K562 (cell line): ENCODE data around the gene DHDH. TPM values are rescaled to one million over a fixed set of nuclear protein-coding genes. Genes with fewer than 3 reads are reported as not detected.

Experiments used
- E2F1 ChIP-seq: sonication (generic); formaldehyde crosslinking; IDR thresholded peaks from 2 replicates; pipeline ENCODE4 v1.8.1; 2023; ENCODE audit warnings: mild to moderate bottlenecking, missing genetic modification reagents, moderate library complexity
- HDAC1 ChIP-seq, 2 experiments: fragments of 450-650 bp; IDR thresholded peaks; 2 replicates each; pipeline ENCODE4 v1.6.1; 2016 to 2017; ENCODE audit warnings: inconsistent platforms in 1 of 2, mild to moderate bottlenecking in 1 of 2, moderate library complexity in 1 of 2
- PTBP1 ChIP-seq: fragments of 200-400 bp; formaldehyde crosslinking; IDR thresholded peaks from 2 replicates; pipeline ENCODE4 v1.6.1; 2017; ENCODE audit warnings: low read depth, low read length
- RAD51 ChIP-seq: fragments of 450-650 bp; IDR thresholded peaks from 2 replicates; pipeline ENCODE4 v1.7.1; 2016; ENCODE audit warnings: low read depth, mild to moderate bottlenecking, borderline replicate concordance
- RBBP5 ChIP-seq: fragments of 200-600 bp; sonication (generic); IDR thresholded peaks from 2 replicates; pipeline ENCODE4 v1.6.1; 2012; ENCODE audit warnings: borderline replicate concordance, mild to moderate bottlenecking, low read length, control low read depth, inconsistent platforms; ENCODE audit not compliant: insufficient read depth, poor library complexity, severe bottlenecking
- RBM22 ChIP-seq: fragments of 200-400 bp; formaldehyde crosslinking; IDR thresholded peaks from 2 replicates; pipeline ENCODE4 v1.6.1; 2018; ENCODE audit warnings: low read length, low read depth; ENCODE audit not compliant: poor library complexity, severe bottlenecking
- RERE ChIP-seq: sonication (generic); formaldehyde crosslinking; IDR thresholded peaks from 2 replicates; pipeline ENCODE4 v1.8.0; 2023; ENCODE audit warnings: missing genetic modification reagents, mild to moderate bottlenecking, borderline replicate concordance
- SP1 ChIP-seq: sonication (generic); formaldehyde crosslinking; IDR thresholded peaks from 2 replicates; pipeline ENCODE4 v1.8.1; 2022; ENCODE audit warnings: mild to moderate bottlenecking, missing genetic modification reagents
- XRCC5 ChIP-seq: fragments of 200-400 bp; formaldehyde crosslinking; IDR thresholded peaks from 2 replicates; pipeline ENCODE4 v1.6.1; 2017; ENCODE audit warnings: low read depth, mild to moderate bottlenecking, low read length
- ZBTB1 ChIP-seq: sonication (generic); formaldehyde crosslinking; IDR thresholded peaks from 2 replicates; pipeline ENCODE4 v1.8.1; 2023; ENCODE audit warnings: missing genetic modification reagents, low read depth, mild to moderate bottlenecking, borderline replicate concordance
- ZFP1 ChIP-seq: fragments of 450-650 bp; formaldehyde crosslinking; IDR thresholded peaks from 2 replicates; pipeline ENCODE4 v1.4.0; 2020; ENCODE audit warnings: mild to moderate bottlenecking, mixed read lengths
- ZFP36 ChIP-seq: fragments of 150-350 bp; IDR thresholded peaks from 2 replicates; pipeline ENCODE4 v1.6.1; 2018; ENCODE audit warnings: low read length, low read depth; ENCODE audit not compliant: partially characterized antibody
- ZNF778 ChIP-seq: fragments of 450-650 bp; formaldehyde crosslinking; IDR thresholded peaks from 2 replicates; pipeline ENCODE4 v1.4.0; 2020; ENCODE audit warnings: mild to moderate bottlenecking, moderate library complexity
- polyA plus RNA-seq, 8 experiments: library from polyadenylated mRNA; depleted of rRNA in 4 of 8; stranded (reverse) in 5 of 8; unstranded in 3 of 8; fragments of >200 nt; fragmentation: Nextera tagmentation in 2 of 8; fragmentation: Illumina TruSeq in 1 of 8; extraction: Ambion mirVana in 2 of 8; extraction: Trizol in 1 of 8; gene quantifications; 2 replicates each; pipeline versions ENCODE4 v1.2.1 to v1.2.3, GENCODE V29; 2011 to 2014; ENCODE audit warnings: inconsistent platforms in 1 of 8, missing spikeins in 1 of 8
- total RNA-seq, 7 experiments: library from RNA; depleted of rRNA in 6 of 7; stranded (reverse); fragments of >200 nt in 6 of 7; fragmentation: Illumina TruSeq in 2 of 7; extraction: Trizol in 2 of 7; gene quantifications; 2 replicates each; pipeline versions ENCODE4 v1.2.1 to v1.2.3, GENCODE V29; 2011 to 2021; ENCODE audit warnings: low replicate concordance in 1 of 7
- TF ChIP-seq, protein P1 (sequence below): fragments of 450-650 bp; formaldehyde crosslinking; IDR thresholded peaks from 2 replicates; pipeline ENCODE4 v1.4.0; 2020; ENCODE audit warnings: mild to moderate bottlenecking, moderate library complexity
- TF ChIP-seq, protein P2 (sequence below): sonication (generic); formaldehyde crosslinking; IDR thresholded peaks from 2 replicates; pipeline ENCODE4 v1.4.0; 2020; ENCODE audit warnings: mild to moderate bottlenecking, missing genetic modification reagents

DHDH gene
- total and polyA plus RNA-seq, 9 of the 15 experiments (the other 6 are each of a cell fraction or from before 2014, with no cell fraction given) = 0.37 to 1.9 (median 0.87) TPM

DNA sequence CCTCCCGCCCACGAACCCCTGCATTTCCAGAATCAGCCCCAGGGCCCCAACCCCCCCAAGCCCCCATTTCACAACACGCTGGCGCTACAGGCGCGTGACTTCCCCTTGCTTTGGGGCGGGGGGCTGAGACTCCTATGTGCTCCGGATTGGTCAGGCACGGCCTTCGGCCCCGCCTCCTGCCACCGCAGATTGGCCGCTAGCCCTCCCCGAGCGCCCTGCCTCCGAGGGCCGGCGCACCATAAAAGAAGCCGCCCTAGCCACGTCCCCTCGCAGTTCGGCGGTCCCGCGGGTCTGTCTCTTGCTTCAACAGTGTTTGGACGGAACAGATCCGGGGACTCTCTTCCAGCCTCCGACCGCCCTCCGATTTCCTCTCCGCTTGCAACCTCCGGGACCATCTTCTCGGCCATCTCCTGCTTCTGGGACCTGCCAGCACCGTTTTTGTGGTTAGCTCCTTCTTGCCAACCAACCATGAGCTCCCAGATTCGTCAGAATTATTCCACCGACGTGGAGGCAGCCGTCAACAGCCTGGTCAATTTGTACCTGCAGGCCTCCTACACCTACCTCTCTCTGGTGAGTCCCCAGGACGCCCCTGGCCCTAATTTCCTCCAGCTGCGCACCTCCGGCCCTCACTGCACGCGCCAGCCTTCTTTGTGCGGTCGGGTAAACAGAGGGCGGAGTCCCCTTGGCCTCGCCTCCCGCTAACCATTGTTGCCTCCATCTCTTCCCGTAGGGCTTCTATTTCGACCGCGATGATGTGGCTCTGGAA is 31.7 kb downstream of the DHDH start, which contains the start of gene FTL (continued):
- TF ChIP-seq HDAC1 (IDR thresholded peaks at IDR 0.05) (peak in 1 of 2 experiments; percentile 83; a peak in 3 of 4 replicates), E2F1 (peak; percentile 93), RAD51 (peak; percentile 47; the same call in 1 of the 2 replicates), XRCC5 (0 out of 2 replicates have a peak, but pooled peaks have one; percentile 68), RERE (CRISPR knock-in tag) (0 out of 2 replicates have a peak, but pooled peaks have one; percentile 41), PTBP1 (peak; percentile 57; the same call in 1 of the 2 replicates), ZNF778 (CRISPR knock-in tag) (no peak), RBBP5 (peak; percentile 64), ZBTB1 (peak; percentile 46; the same call in 1 of the 2 replicates), SP1 (peak; percentile 96), ZFP1 (no peak), RBM22 (peak; percentile 88), ZFP36 (no peak)
- TF ChIP-seq, protein P1, sequence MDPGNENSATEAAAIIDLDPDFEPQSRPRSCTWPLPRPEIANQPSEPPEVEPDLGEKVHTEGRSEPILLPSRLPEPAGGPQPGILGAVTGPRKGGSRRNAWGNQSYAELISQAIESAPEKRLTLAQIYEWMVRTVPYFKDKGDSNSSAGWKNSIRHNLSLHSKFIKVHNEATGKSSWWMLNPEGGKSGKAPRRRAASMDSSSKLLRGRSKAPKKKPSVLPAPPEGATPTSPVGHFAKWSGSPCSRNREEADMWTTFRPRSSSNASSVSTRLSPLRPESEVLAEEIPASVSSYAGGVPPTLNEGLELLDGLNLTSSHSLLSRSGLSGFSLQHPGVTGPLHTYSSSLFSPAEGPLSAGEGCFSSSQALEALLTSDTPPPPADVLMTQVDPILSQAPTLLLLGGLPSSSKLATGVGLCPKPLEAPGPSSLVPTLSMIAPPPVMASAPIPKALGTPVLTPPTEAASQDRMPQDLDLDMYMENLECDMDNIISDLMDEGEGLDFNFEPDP (CRISPR knock-in tag) = no peak
- TF ChIP-seq, protein P2, sequence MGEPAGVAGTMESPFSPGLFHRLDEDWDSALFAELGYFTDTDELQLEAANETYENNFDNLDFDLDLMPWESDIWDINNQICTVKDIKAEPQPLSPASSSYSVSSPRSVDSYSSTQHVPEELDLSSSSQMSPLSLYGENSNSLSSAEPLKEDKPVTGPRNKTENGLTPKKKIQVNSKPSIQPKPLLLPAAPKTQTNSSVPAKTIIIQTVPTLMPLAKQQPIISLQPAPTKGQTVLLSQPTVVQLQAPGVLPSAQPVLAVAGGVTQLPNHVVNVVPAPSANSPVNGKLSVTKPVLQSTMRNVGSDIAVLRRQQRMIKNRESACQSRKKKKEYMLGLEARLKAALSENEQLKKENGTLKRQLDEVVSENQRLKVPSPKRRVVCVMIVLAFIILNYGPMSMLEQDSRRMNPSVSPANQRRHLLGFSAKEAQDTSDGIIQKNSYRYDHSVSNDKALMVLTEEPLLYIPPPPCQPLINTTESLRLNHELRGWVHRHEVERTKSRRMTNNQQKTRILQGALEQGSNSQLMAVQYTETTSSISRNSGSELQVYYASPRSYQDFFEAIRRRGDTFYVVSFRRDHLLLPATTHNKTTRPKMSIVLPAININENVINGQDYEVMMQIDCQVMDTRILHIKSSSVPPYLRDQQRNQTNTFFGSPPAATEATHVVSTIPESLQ (CRISPR knock-in tag) = peak; percentile 88
